H1 (cell line): ENCODE results near the gene IFNAR2. TPM values are rescaled to one million over a fixed set of nuclear protein-coding genes. Genes with fewer than 3 reads are reported as not detected.

Experiments
- CTCF ChIA-PET: fragments of 300-600 bp; sonication (Branson Sonifier 250); formaldehyde crosslinking; loops from one replicate; lab custom pipeline; 2021; ENCODE audit not compliant: partially characterized antibody; lab: Charles Lee
- POLR2A ChIA-PET: fragments of 300-600 bp; sonication (Branson Sonifier 250); formaldehyde crosslinking; loops from one replicate; lab custom pipeline; 2021; ENCODE audit warnings: inconsistent platforms; ENCODE audit not compliant: partially characterized antibody; lab: Charles Lee
- DNase-seq, 2 experiments: peaks; one replicate each; pipeline versions ENCODE4 v3.0.0 to v3.0.0-alpha.2; 2010 to 2022; ENCODE audit warnings: low spot score in 2 of 2, low read depth in 1 of 2, mixed read lengths in 1 of 2
- FAIRE-seq: peaks from 2 replicates; lab custom pipeline; 2011; peaks lifted over from hg19 to GRCh38; lab: Jason Lieb, UNC
- H2AFZ ChIP-seq: 2 replicates; pipeline ENCODE4 v1.8.1; 2012; ENCODE audit warnings: low read length, inconsistent platforms
- H2AK5ac ChIP-seq: 2 replicates; pipeline ENCODE4 v1.6.1; 2013; ENCODE audit warnings: low read depth, low read length
- H2BK120ac ChIP-seq: replicated peaks from 2 replicates; pipeline ENCODE3; 2013; ENCODE audit warnings: low read depth, low read length, inconsistent platforms
- H2BK12ac ChIP-seq: 2 replicates; pipeline ENCODE4 v1.6.1; 2013; ENCODE audit warnings: low read depth, low read length
- H2BK15ac ChIP-seq: 2 replicates; pipeline ENCODE4 v1.6.1; 2013; ENCODE audit warnings: low read length
- H2BK20ac ChIP-seq: 2 replicates; pipeline ENCODE4 v1.6.1; 2013; ENCODE audit warnings: low read length
- H2BK5ac ChIP-seq: 2 replicates; pipeline ENCODE4 v1.6.1; 2013; ENCODE audit warnings: low read depth, low read length
- H3K14ac ChIP-seq: 2 replicates; pipeline ENCODE4 v1.6.1; 2013; ENCODE audit warnings: inconsistent platforms; ENCODE audit not compliant: insufficient read length
- H3K18ac ChIP-seq: 2 replicates; pipeline ENCODE4 v1.6.1; 2013; ENCODE audit warnings: low read length; ENCODE audit errors: extremely low read depth
- H3K23ac ChIP-seq: 2 replicates; pipeline ENCODE4 v1.6.1; 2013; ENCODE audit warnings: inconsistent platforms; ENCODE audit not compliant: insufficient read length
- H3K23me2 ChIP-seq: 2 replicates; pipeline ENCODE4 v1.6.1; 2013; ENCODE audit warnings: low read depth, low read length
- H3K27ac ChIP-seq: 2 replicates; pipeline ENCODE4 v1.6.1; 2011; ENCODE audit warnings: low read depth, low read length, inconsistent platforms
- H3K27me3 ChIP-seq, 4 experiments: replicated peaks in 1 of 4; 1 replicate in 1 of 4; 2 replicates in 3 of 4; pipeline versions ENCODE4 v1.6.1 to v1.8.1; 2011 to 2013; ENCODE audit warnings: low read length in 3 of 4, mild to moderate bottlenecking in 3 of 4, inconsistent platforms in 2 of 4, mixed read lengths in 2 of 4, moderate library complexity in 1 of 4; ENCODE audit not compliant: control insufficient read depth in 3 of 4, insufficient read depth in 3 of 4; ENCODE audit errors: extremely low read depth in 1 of 4
- H3K36me3 ChIP-seq, 4 experiments: 2 replicates each; pipeline versions ENCODE4 v1.6.1 to v1.8.1; 2011 to 2013; ENCODE audit warnings: mild to moderate bottlenecking in 4 of 4, low read length in 3 of 4, moderate library complexity in 2 of 4, control low read depth in 1 of 4, inconsistent platforms in 1 of 4; ENCODE audit not compliant: insufficient read depth in 4 of 4, control insufficient read depth in 2 of 4
- H3K4ac ChIP-seq: replicated peaks from 2 replicates; pipeline ENCODE3; 2013; ENCODE audit warnings: low read length, low read depth, mixed read lengths, inconsistent platforms; ENCODE audit not compliant: insufficient read length
- H3K4me1 ChIP-seq, 4 experiments: replicated peaks in 1 of 4; 1 replicate in 1 of 4; 2 replicates in 3 of 4; pipeline versions ENCODE4 v1.6.1 to v1.8.1; 2011 to 2013; ENCODE audit warnings: low read length in 3 of 4, inconsistent platforms in 2 of 4, mixed read lengths in 1 of 4; ENCODE audit not compliant: insufficient read depth in 4 of 4, control insufficient read depth in 3 of 4
- H3K4me2 ChIP-seq, 2 experiments: 2 replicates each; pipeline versions ENCODE4 v1.6.1 to v1.8.1; 2011 to 2013; ENCODE audit warnings: low read depth in 2 of 2, low read length in 2 of 2, control low read depth in 1 of 2, inconsistent platforms in 1 of 2, mild to moderate bottlenecking in 1 of 2; ENCODE audit not compliant: insufficient read depth in 1 of 2
- H3K4me3 ChIP-seq, 4 experiments: fragments of 200-600, 300-600 bp in 1 of 4; sonication (generic), shearing (Covaris generic), sonication (Bioruptor Twin) in 1 of 4; 2 replicates each; pipeline versions ENCODE4 v1.5.1 to v1.8.1; 2011 to 2016; ENCODE audit warnings: low read length in 4 of 4, low read depth in 3 of 4, control low read depth in 2 of 4, inconsistent platforms in 2 of 4, mild to moderate bottlenecking in 2 of 4, mixed read lengths in 1 of 4, moderate library complexity in 1 of 4; ENCODE audit not compliant: insufficient read depth in 2 of 4; ENCODE audit errors: extremely low read depth in 1 of 4
- H3K56ac ChIP-seq: replicated peaks from 2 replicates; pipeline ENCODE3; 2013; ENCODE audit warnings: low read depth, mild to moderate bottlenecking, mixed read lengths, low read length, inconsistent platforms; ENCODE audit not compliant: insufficient read length
- H3K79me1 ChIP-seq: 2 replicates; pipeline ENCODE4 v1.6.1; 2013; ENCODE audit warnings: low read depth, low read length, control low read depth
- H3K79me2 ChIP-seq, 2 experiments: 2 replicates each; pipeline versions ENCODE4 v1.6.1 to v1.8.1; 2012 to 2013; ENCODE audit warnings: low read length in 2 of 2, mild to moderate bottlenecking in 2 of 2, inconsistent platforms in 1 of 2; ENCODE audit not compliant: insufficient read depth in 2 of 2, control insufficient read depth in 1 of 2
- H3K9ac ChIP-seq, 4 experiments: replicated peaks in 1 of 4; 1 replicate in 1 of 4; 2 replicates in 3 of 4; pipeline versions ENCODE4 v1.6.1 to v1.8.1; 2011 to 2013; ENCODE audit warnings: low read depth in 3 of 4, low read length in 3 of 4, control low read depth in 2 of 4, mild to moderate bottlenecking in 2 of 4, moderate library complexity in 2 of 4, inconsistent platforms in 1 of 4; ENCODE audit errors: extremely low read depth in 1 of 4
- H3K9me3 ChIP-seq, 2 experiments: 2 replicates each; pipeline versions ENCODE4 v1.6.1 to v1.8.1; 2012 to 2013; ENCODE audit warnings: mild to moderate bottlenecking in 2 of 2, moderate library complexity in 2 of 2, control low read depth in 1 of 2, inconsistent platforms in 1 of 2, low read depth in 1 of 2, low read length in 1 of 2, mixed read lengths in 1 of 2; ENCODE audit not compliant: insufficient read depth in 2 of 2
- H4K20me1 ChIP-seq, 2 experiments: replicated peaks in 1 of 2; 2 replicates each; pipeline versions ENCODE3 to v1.8.1; 2011 to 2013; ENCODE audit warnings: inconsistent platforms in 2 of 2, low read length in 2 of 2, mild to moderate bottlenecking in 1 of 2; ENCODE audit not compliant: insufficient read depth in 2 of 2, control insufficient read depth in 1 of 2
- H4K5ac ChIP-seq: 2 replicates; pipeline ENCODE4 v1.6.1; 2013; ENCODE audit warnings: low read length, low read depth, mixed read lengths, inconsistent platforms; ENCODE audit not compliant: insufficient read length
- H4K8ac ChIP-seq: 2 replicates; pipeline ENCODE4 v1.8.0; 2013; ENCODE audit warnings: mild to moderate bottlenecking, moderate library complexity, low read length, inconsistent platforms; ENCODE audit not compliant: insufficient read depth; ENCODE audit errors: extremely low read depth
- H4K91ac ChIP-seq: replicated peaks from 2 replicates; pipeline ENCODE3; 2013; ENCODE audit warnings: low read length, mixed read lengths, inconsistent platforms; ENCODE audit not compliant: insufficient read length
- BCL11A ChIP-seq, 2 experiments: IDR thresholded peaks; one replicate each; pipeline ENCODE4 v1.6.1; 2011; ENCODE audit warnings: low read depth in 2 of 2, low read length in 2 of 2, mild to moderate bottlenecking in 2 of 2
- BRCA1 ChIP-seq: IDR thresholded peaks from 2 replicates; pipeline ENCODE4 v1.6.1; 2012; ENCODE audit warnings: low read depth, low read length, improper control_type of control experiment
- CBX5 ChIP-seq: fragments of 300-800, 300-1000 bp; sonication (generic); IDR thresholded peaks from 2 replicates; pipeline ENCODE4 v1.7.1; 2016; ENCODE audit warnings: antibody characterized with exemption, low read length, low read depth
- CEBPB ChIP-seq: IDR thresholded peaks from 2 replicates; pipeline ENCODE4 v1.6.1; 2012; ENCODE audit warnings: low read depth, low read length
- CHD2 ChIP-seq: IDR thresholded peaks from 2 replicates; pipeline ENCODE4 v1.6.1; 2012; ENCODE audit warnings: low read length, improper control_type of control experiment
- CTBP2 ChIP-seq: IDR thresholded peaks from 2 replicates; pipeline ENCODE4 v1.7.0; 2011; ENCODE audit warnings: borderline replicate concordance, mild to moderate bottlenecking, moderate library complexity, mixed read lengths, low read length; ENCODE audit not compliant: insufficient read depth, insufficient read length
- EZH2 ChIP-seq: fragments of 200-600 bp; sonication (generic); IDR thresholded peaks from 2 replicates; pipeline ENCODE4 v1.7.1; 2012; ENCODE audit warnings: low read depth, mild to moderate bottlenecking, moderate library complexity, low read length, inconsistent platforms; ENCODE audit not compliant: severe bottlenecking
- GTF2F1 ChIP-seq: IDR thresholded peaks from 2 replicates; pipeline ENCODE4 v1.6.1; 2012; ENCODE audit warnings: low read depth, low read length, improper control_type of control experiment, borderline replicate concordance
- JUN ChIP-seq: IDR thresholded peaks from 2 replicates; pipeline ENCODE4 v1.6.1; 2011; ENCODE audit warnings: low read depth, mild to moderate bottlenecking, improper control_type of control experiment, low read length
- RXRA ChIP-seq: IDR thresholded peaks from 2 replicates; pipeline ENCODE4 v1.6.1; 2011; ENCODE audit warnings: low read depth, mild to moderate bottlenecking, low read length, moderate library complexity; ENCODE audit not compliant: insufficient read depth
- SIRT6 ChIP-seq: IDR thresholded peaks from one replicate; pipeline ENCODE4 v1.7.1; 2012; ENCODE audit warnings: low read length, inconsistent platforms
- TAF7 ChIP-seq: optimal IDR thresholded peaks from 2 replicates; pipeline ENCODE3; 2011; ENCODE audit warnings: low read depth, mild to moderate bottlenecking, inconsistent platforms, low read length, moderate library complexity, borderline replicate concordance
- TBP ChIP-seq: IDR thresholded peaks from 2 replicates; pipeline ENCODE4 v1.6.1; 2011; ENCODE audit warnings: low read depth, low read length, improper control_type of control experiment
- ZNF274 ChIP-seq: IDR thresholded peaks from 2 replicates; pipeline ENCODE4 v1.7.0; 2012; ENCODE audit warnings: low read length, borderline replicate concordance; ENCODE audit errors: extremely low read depth
- WGBS, 2 experiments: shearing (Covaris generic) in 1 of 2; methylation state at CpG; one replicate each; pipeline versions ENCODE4 v1.1.6 to v1.1.7; 2013 to 2015; ENCODE audit warnings: low lambda C conversion rate in 2 of 2, mixed read lengths in 2 of 2, inconsistent platforms in 1 of 2, low coverage in 1 of 2, missing lambda C conversion rate in 1 of 2; ENCODE audit not compliant: insufficient replicate concordance in 2 of 2, insufficient coverage in 1 of 2, insufficient read length in 1 of 2; ENCODE audit errors: extremely low coverage in 1 of 2, missing lambda C conversion rate in 1 of 2; 5-methylcytosine and 5-hydroxymethylcytosine counted together
- polyA plus RNA-seq, 7 experiments: library from polyadenylated mRNA; depleted of rRNA in 3 of 7; stranded (reverse) in 5 of 7; unstranded in 2 of 7; fragments of >200 nt in 5 of 7; fragments of 200-250 nt in 2 of 7; gene quantifications; 1 replicate in 5 of 7; 2 replicates in 1 of 7; 4 replicates in 1 of 7; pipeline versions ENCODE4 v1.2.1 to v1.2.3, GENCODE V29; 2011 to 2013; ENCODE audit warnings: missing spikeins in 2 of 7, mixed read lengths in 2 of 7
- total RNA-seq: library from RNA; stranded (reverse); fragmentation: NEBNext Ultra II Directional; extraction: Animal tissue kit (Norgen Biotek cat#: 25700); gene quantifications from 2 replicates; pipeline ENCODE4 v1.2.1, GENCODE V29; 2021
- TF ChIP-seq, protein P1 (sequence below): IDR thresholded peaks from 2 replicates; pipeline ENCODE4 v1.6.1; 2011; ENCODE audit warnings: low read depth, mild to moderate bottlenecking, low read length; ENCODE audit not compliant: insufficient read depth

Gene IFNAR2
- total and polyA plus RNA-seq, 2 of the 8 experiments (the other 6 are each of a cell fraction or from before 2014, with no cell fraction given) = 12.2 to 16.1 TPM

DNA sequence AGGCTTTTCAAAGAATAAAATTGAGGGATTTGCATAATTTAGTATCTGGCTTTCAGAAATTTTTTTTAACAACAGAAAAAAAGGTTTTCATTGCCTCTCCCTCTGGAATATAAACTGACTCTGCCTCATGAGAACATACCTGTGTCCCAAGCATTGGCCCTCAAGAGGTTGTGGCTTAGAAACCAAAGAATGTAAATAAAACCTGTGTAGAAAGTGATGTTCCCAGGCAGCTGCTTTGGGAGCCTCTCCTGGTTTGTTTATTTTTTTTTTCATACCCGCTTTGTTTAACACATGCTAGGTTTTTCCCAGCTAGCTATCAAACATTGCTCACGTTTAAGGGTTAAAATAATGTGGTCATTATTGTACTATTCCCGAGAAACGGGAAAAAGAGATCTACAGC is 40.5 kb upstream of the IFNAR2 start:
- Histone ChIP-seq H3K23ac (no peak overlapping the region), H4K5ac (no peak overlapping the region), H2AK5ac (no peak overlapping the region), H2BK5ac (no peak overlapping the region), H3K56ac (no peak overlapping the region), H3K23me2 (peaks cover 2% of the 10 kb centered on the region; the same call in 1 of the 2 replicates), H3K4me1 (no peaks in the 10 kb centered on the region), H3K79me2 (no peaks in the 10 kb centered on the region), H2BK20ac (no peak overlapping the region), H3K27me3 (no peaks in the 10 kb centered on the region), H4K20me1 (no peaks in the 10 kb centered on the region), H4K8ac (no peak overlapping the region), H3K4ac (no peak overlapping the region), H3K4me3 (no peak overlapping the region), H3K14ac (no peak overlapping the region), H2BK120ac (no peak overlapping the region), H3K18ac (no peak overlapping the region), H3K9me3 (no peaks in the 10 kb centered on the region), H2AFZ (no peak overlapping the region), H3K4me2 (no peak overlapping the region), H3K79me1 (no peaks in the 10 kb centered on the region), H2BK12ac (no peak overlapping the region), H3K36me3 (no peaks in the 10 kb centered on the region), H4K91ac (no peak overlapping the region), H2BK15ac (no peak overlapping the region), H3K27ac (no peak overlapping the region), H3K9ac (no peak overlapping the region)
- WGBS, 2 experiments = 78% methylated on average over 4 of the region's 4 CpGs; no CpG with 5 or more reads in 1 of the 2 experiments
- FAIRE-seq (no peak), DNase-seq (no peak)
- TF ChIP-seq CTBP2 = no peak
- no peak for TF ChIP-seq BCL11A (IDR thresholded peaks at IDR 0.05; ENCODE audit: low read depth in 2 of 2, low read length in 2 of 2)
- no peak for TF ChIP-seq CEBPB
- TF ChIP-seq GTF2F1 = no peak
- no peak for TF ChIP-seq TBP
- TF ChIP-seq JUN = no peak
- no peak for TF ChIP-seq EZH2
- TF ChIP-seq BRCA1 = no peak
- no peak for TF ChIP-seq TAF7
- TF ChIP-seq, protein P1, sequence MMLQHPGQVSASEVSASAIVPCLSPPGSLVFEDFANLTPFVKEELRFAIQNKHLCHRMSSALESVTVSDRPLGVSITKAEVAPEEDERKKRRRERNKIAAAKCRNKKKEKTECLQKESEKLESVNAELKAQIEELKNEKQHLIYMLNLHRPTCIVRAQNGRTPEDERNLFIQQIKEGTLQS = no peak
- TF ChIP-seq SIRT6 = no peak
- no peak for TF ChIP-seq ZNF274
- no peak for TF ChIP-seq RXRA
- no peak for TF ChIP-seq CBX5
- TF ChIP-seq CHD2 = no peak
- ChIA-PET CTCF (interaction anchor here (0.8 to 1.0 kb wide), 4 partner anchors 167 to 578 kb away, joined by 3 to 4 read pairs (median 3); no protein-coding TSS in a partner anchor), POLR2A (no interaction called here)
